Stimulated activated CD4-positive, alpha-beta T cell treated with anti-CD3 and anti-CD28 coated beads, Interleukin-15, amount 100 ng/mL, for 1 hour (primary cell): ENCODE measurements around the gene PER1.

ENCODE experiments used
- DNase-seq, 2 donors: peaks; one replicate each; pipeline ENCODE4 v3.0.0-alpha.2; 2020; ENCODE audit warnings: low read depth in 1 of 2, low spot score in 1 of 2

PER1 gene, protein sequence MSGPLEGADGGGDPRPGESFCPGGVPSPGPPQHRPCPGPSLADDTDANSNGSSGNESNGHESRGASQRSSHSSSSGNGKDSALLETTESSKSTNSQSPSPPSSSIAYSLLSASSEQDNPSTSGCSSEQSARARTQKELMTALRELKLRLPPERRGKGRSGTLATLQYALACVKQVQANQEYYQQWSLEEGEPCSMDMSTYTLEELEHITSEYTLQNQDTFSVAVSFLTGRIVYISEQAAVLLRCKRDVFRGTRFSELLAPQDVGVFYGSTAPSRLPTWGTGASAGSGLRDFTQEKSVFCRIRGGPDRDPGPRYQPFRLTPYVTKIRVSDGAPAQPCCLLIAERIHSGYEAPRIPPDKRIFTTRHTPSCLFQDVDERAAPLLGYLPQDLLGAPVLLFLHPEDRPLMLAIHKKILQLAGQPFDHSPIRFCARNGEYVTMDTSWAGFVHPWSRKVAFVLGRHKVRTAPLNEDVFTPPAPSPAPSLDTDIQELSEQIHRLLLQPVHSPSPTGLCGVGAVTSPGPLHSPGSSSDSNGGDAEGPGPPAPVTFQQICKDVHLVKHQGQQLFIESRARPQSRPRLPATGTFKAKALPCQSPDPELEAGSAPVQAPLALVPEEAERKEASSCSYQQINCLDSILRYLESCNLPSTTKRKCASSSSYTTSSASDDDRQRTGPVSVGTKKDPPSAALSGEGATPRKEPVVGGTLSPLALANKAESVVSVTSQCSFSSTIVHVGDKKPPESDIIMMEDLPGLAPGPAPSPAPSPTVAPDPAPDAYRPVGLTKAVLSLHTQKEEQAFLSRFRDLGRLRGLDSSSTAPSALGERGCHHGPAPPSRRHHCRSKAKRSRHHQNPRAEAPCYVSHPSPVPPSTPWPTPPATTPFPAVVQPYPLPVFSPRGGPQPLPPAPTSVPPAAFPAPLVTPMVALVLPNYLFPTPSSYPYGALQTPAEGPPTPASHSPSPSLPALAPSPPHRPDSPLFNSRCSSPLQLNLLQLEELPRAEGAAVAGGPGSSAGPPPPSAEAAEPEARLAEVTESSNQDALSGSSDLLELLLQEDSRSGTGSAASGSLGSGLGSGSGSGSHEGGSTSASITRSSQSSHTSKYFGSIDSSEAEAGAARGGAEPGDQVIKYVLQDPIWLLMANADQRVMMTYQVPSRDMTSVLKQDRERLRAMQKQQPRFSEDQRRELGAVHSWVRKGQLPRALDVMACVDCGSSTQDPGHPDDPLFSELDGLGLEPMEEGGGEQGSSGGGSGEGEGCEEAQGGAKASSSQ (N-terminal part only)

DNA sequence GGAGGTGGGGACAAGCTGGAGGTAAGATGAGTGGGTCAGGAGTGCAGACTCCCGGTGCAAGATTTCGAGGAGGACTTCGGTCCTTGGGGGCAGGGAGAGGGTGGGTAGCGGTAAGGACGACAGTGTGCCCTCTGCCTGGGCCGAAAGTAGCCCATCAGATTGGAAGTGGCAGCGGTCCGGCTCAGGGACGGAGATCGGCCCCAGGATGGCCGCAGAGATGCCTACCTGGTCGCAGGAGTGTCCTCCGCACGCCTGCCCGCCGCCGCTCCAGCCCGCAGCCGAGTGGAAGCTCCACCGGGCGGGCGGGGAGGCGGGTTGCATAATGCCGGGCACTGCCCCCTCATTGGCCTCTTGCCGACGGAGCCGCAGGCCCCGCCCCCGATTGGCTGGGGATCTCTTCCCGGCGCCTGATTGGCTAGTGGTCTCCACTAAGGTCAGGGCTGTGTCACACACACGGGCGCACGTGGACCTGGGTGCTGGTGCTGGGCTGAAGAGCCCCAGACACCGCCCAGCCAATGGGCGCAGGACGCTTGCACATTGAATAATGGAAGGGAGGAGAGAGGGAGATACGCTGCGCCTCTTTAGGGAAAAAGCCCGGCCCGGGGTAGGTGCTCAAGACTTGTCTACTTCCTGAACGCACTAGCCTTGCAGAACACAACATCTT is at the start of gene PER1:
PER1 (minus strand) TSS at position 293 of the 664 bp plus-strand sequence. CDS start 1,698 bp downstream, outside the sequence.
- DNase-seq, result peak; percentile 65 to 76

DNA sequence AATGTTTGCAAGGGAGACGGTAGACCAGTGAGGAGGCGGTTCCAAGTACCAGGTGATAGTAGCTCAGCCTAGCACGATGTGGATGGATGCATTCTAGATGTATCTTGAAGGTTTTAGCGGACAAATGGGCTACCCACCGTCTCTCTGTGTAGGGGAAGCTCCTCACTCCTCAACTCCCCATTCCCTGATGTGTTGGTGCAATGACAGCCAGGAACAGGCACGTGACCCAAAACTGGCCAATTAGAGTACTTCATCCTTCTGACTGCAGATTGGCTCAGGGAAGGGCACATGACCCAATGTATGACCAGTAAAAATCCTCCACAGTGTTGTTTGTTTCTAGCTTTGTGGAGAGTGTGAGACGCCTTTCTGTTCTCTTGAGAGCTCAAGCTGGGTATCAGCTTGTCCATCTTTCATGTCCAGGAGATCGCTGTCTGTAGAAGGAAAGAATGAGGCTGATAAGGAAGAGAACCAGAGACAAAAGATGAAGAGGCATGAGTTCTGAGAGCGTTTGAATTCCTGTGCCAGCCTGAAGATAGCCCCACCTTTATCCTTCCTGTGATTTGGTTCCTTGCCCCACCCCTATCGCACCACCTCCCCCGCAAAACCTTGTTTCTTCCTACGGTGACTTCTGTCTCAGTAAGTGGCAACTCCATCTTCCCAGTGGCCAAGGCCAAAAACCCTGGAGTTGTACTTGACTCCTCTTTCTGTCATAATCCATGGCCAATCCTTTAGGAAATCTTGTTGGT is 40.0 kb upstream of the PER1 start:
- DNase-seq, result no peak

DNA sequence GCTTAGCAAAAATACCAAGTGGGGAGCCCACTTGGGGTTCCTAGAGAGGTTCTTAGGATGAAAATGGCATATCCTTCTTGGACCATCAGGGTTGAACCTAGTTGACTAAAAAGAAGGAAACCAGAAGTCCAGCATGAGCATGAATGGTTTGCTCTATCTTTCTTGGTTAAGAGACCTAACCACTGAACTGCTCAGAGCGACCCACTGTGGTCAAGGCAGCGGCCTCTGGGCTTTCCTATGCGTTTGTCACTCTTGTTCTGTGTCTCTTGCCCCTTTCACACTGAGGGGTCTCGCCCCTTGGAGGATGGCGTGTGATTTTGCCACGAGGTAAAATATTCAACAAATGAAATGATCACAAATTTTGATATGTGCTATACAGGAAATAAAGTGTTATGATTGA is 38.3 kb upstream of the PER1 start:
- DNase-seq, result no peak

GRCh38 chr17:8189711-8190477 is 37.7 kb upstream of the PER1 start, which contains the start of gene BORCS6:
BORCS6 (minus strand) TSS chr17:8190180; CDS start chr17:8190140, 40 bp downstream.
- DNase-seq, result peak; percentile 79 to 87

GRCh38 chr17:8189041-8189710 is 37.0 kb upstream of the PER1 start:
- DNase-seq, result no peak

GRCh38 chr17:8188263-8188839 is 36.1 kb upstream of the PER1 start:
- no peak for DNase-seq

DNA sequence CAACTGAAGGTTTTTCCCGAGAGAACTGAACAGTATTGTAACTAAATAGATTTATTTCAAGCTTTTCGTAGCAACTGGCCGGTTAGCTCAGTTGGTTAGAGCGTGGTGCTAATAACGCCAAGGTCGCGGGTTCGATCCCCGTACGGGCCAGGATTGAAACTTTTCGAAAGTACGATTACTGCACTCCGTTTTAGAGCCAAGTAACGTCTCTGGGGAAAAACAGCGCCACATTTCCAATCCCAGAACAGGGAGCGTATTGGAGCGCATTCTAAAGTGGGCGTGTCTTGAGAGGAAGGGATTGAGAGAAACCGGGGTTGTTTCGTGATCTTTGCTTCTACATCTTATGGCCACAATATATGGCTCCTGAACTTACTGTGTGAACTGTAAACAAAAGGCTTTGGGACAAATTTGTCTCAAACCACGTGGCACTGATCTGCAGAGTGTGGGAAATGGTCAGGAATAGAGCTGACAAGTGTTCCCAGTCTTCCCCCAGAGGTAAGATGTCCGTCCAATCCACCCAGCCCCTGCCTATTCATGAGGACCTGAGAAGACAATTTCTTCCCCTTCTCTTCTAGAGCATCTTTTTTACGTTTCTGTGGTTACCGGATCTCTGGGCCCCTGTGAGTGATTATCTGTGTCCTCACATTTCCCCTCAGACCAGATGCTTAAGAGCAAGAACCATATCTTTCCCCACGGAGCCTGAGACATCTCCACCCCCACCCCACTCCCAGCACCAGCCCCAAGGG is 35.5 kb upstream of the PER1 start:
- DNase-seq, result peak; percentile 77 to 88

DNA sequence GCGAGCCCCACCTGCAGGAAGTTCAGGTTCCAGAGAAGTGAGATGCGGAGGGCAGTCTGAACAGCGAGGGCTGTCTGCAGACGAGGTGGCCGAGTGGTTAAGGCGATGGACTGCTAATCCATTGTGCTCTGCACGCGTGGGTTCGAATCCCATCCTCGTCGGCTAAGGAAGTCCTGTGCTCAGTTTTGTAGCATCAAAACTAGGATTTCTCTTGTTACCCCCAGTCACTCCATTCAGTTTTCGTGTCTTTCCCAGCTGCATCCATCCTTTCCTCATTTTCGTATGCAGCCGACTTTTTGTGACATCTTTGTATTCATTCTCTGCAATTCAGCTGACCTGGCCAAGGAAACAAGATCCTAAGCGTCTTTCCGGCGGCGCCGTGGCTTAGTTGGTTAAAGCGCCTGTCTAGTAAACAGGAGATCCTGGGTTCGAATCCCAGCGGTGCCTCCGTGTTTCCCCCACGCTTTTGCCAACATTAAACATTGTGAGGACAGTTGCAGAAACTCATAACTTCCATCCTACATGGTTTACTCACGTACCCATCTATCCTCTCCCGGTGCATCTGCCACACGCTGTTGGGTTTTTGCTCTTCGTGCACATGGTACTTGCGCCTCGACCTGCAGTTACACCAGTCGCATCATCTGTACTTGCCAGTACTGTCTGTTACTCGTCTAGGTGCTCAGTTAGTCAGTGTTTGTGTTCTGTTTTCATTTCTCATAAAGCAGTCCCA is 34.7 kb upstream of the PER1 start:
- DNase-seq, result peak; percentile 80 to 92

DNA sequence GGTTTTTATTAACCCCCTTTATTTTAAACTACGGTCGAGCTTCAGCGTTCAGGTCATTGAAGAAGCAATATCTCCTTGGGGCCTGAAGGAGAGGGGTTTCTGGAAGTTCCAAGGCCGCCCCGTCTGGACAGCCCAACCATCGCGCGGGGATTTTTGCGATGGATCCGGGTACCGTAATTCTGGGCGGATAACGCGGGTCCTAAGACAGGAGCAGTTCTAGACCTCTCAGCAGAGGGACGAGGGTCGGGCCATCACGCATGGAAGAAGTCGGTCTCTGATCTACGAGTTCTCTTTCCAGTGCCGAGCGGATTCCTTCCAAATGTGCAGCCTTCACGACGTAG is 34.2 kb upstream of the PER1 start:
- no peak for DNase-seq

DNA sequence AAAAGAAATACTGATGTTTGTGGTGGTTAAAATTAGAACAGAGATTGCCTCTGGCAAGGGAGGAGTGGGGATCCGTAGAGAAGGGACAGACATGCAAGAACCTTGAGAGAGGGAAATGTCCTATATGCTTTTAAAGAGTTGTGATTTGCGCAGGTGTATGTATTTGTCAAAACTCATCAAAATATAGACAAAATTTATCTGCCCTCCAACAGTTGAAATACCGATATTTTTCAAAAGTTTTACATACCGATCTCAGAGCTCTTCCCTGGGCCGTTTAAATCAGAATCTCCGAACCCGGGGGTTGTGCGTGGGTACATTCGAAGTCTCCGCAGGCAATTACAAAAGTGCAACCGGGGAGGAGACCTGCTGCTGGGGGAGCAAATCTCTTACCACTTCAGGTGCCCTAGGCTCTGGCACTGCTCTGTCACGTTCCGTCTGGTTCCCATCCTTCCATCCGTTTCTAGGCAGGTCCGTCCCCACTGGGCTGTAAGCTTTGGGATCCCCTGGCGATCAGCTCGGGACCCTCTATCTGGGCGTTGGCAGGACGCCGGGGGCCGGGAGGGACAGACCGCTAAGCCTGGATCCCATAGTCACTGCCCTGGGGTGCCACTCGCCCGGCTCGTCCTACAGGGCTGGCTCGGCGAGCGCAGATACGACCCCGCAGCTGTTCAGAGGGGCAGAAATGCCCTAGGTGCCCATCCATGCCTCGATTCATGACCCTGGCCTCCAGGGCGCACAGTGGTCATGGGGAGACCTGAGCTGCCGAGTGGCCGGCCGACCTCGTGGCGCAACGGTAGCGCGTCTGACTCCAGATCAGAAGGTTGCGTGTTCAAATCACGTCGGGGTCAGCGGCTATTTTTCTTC is 33.6 kb upstream of the PER1 start:
- peak; percentile 90 to 94 for DNase-seq

DNA sequence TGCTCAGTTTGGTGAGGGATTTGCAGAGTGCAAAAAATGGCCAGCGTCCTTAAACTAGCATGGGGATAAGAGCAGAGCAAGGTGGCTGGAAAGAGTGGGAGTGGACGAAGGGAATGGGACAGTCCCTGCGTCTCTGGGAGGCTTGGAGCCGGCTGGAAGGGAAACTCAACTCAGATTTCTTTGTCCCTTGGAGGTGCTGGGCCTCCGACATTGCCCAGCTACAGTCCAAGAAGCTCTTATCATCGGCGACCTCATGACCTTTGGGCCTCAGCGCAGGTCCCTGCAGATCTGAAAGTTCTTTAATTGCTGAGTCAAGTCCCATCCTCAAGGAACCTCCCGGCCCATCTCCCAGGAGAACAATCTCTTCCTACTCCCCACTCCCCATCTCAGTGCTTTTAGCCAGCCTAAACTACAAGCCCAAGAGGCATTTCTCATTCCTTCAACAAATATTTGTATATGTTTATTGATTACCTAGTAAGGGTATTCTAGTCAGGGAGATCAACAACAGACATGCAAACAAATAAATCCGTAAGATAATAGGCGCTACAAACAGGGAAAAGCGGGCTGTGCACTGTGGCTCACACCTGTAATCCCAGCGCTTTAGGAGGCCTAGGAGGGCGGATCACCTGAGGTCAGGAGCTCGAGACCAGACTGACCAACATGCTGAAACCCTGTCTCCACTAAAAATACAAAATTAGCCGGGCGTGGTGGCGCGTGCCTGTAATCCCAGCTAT is 25.0 kb upstream of the PER1 start:
- DNase-seq, result no peak

DNA sequence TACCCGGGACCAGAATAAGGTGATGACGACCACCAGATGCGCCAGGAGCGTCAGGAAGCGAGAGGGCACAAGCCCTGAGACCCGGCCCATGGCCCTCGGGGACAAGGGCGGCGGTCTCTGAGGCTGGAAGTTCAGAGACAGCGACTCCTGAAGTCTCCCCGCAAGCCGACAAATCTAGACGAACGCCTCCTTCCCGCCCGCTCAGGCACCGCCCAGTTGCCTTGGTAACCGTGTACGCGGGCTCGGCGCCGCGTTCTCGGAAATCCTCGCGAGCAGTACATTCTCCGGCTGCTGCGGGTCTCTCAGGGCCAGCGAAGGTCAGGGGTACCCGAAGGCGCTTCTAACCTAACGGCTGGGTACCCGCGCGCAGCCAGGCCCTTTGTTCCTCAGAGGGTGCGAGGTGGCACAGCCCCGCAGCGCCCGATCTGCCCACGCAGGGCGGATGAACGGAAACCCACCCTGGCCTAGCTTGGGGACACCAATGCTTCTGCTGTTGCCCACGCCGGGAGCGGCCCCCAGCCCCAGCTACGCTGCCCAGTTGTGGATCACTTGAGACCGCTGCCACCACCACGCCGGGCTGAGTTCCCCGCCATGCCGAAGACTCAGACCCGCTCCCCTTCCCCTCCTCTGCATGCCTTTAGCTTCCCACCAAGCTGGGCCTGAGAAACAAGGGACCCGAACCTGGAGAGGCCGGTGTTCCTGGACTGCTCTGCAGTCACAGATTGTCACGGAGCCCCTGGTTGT is 24.2 kb upstream of the PER1 start, which contains the start of gene TMEM107:
TMEM107 (minus strand) TSS at position 184 of the 744 bp plus-strand sequence; CDS start at position 90, 94 bp downstream.
- DNase-seq, result peak; percentile 71 to 73

DNA sequence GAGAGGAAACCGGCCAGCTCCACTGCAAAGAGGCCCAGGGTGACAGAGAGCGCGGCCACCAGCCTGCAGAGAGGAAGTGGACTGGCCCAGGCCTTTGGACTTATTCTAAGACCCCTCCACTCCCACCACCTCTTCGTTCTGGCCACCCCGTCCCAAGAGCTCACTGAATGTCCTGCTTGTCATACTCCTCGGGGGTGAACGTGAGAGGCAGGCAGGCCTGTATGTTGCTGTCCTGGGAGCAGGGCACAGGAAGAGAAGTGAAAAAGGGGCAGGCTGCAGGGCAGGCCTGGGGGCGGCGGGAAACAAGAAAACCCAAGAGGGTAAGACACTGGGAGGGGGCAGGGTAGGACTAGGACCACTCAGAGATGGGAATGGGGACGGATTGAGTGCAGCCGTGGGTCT is 23.6 kb upstream of the PER1 start:
- no peak for DNase-seq

GRCh38 chr17:8173871-8174322 is 21.7 kb upstream of the PER1 start:
- no peak for DNase-seq
